Germinal center (tissue), 1 donor: ENCODE data around the gene UBE2F.
"Not testable (repeated sequence)": the region's sequence is repeated elsewhere in the genome, so short reads cannot be mapped to it uniquely, and the experiment has no call there.

Experiments
- DNase-seq: peaks from one replicate; pipeline ENCODE4 v3.0.0; 2012; ENCODE audit warnings: mixed read lengths, low spot score

The UBE2F gene

GRCh38 chr2:238053191-238053776 lies 86.5 kb downstream of the UBE2F start:
- DNase-seq: no peak

GRCh38 chr2:238055841-238056240 lies 89.0 kb downstream of the UBE2F start:
- DNase-seq: no peak

GRCh38 chr2:238057696-238058575 lies 91.1 kb downstream of the UBE2F start:
- not testable (repeated sequence) for DNase-seq

- no peak for DNase-seq
These were observed 92.7 kb downstream of the UBE2F start for GRCh38 chr2:238059505-238059904.

GRCh38 chr2:238060096-238060541 lies 93.3 kb downstream of the UBE2F start:
- no peak for DNase-seq

GRCh38 chr2:238060542-238061314 lies 93.9 kb downstream of the UBE2F start, which contains the start of gene SCLY:
Gene SCLY, plus strand, starts transcription at chr2:238061001. Its CDS starts 54 bp downstream, at chr2:238061055.
- DNase-seq: peak; percentile 100

GRCh38 chr2:238061315-238062202 lies 94.7 kb downstream of the UBE2F start:
- peak; percentile 37 for DNase-seq

GRCh38 chr2:238063414-238064189 lies 96.8 kb downstream of the UBE2F start:
- DNase-seq: no peak

- DNase-seq: no peak
These were observed 97.6 kb downstream of the UBE2F start for GRCh38 chr2:238064376-238064775.

- no peak for DNase-seq
These were observed 98.4 kb downstream of the UBE2F start for GRCh38 chr2:238065071-238065846.

GRCh38 chr2:238066218-238066617 lies 99.4 kb downstream of the UBE2F start:
- no peak for DNase-seq

- DNase-seq: not testable (repeated sequence)
These were observed 99.9 kb downstream of the UBE2F start for GRCh38 chr2:238066718-238067117.

- DNase-seq: no peak
These were observed 101.1 kb downstream of the UBE2F start for GRCh38 chr2:238067939-238068338.

GRCh38 chr2:238069021-238069709 lies 102.4 kb downstream of the UBE2F start:
- no peak for DNase-seq

GRCh38 chr2:238069877-238070276 lies 103.1 kb downstream of the UBE2F start:
- no peak for DNase-seq

- DNase-seq: no peak
These were observed 108.6 kb downstream of the UBE2F start for GRCh38 chr2:238075397-238075796.

- DNase-seq: no peak
These were observed 110.5 kb downstream of the UBE2F start for GRCh38 chr2:238077292-238077691.

- DNase-seq: no peak
These were observed 113.1 kb downstream of the UBE2F start for GRCh38 chr2:238079874-238080327.

- no peak for DNase-seq
These were observed 113.7 kb downstream of the UBE2F start for GRCh38 chr2:238080518-238080917.
